ENCODE measurements around the gene PNKP. TPM values are rescaled to one million over a fixed set of nuclear protein-coding genes. Genes with fewer than 3 reads are reported as not detected.

Gene PNKP
- total RNA-seq, 1 donor from 2014 or later = 81.3 TPM

DNA sequence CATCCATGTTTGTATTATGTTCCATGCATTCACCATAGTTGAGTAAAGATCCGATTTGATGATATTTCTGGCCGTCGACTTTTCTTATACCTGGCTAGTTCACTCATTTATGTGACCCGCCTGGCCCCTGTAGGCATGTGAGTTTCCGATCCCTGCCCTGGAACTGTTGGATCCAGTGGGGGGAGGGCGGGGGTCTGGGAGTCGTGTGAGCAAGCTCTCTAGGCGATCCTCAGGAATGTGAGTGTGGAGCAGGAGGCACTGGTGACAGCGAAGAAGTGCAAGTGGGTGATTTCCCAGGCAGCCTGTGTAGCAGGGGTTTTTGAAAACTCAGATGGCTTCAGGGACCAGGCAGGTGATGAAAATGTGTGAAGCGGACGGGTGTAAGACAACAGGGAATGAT is 27.1 kb downstream of the PNKP start:
- H3K27ac Mint-ChIP-seq (ENCODE audit: unreplicated experiment) = no peak overlapping the region
- TF ChIP-seq, protein P1, sequence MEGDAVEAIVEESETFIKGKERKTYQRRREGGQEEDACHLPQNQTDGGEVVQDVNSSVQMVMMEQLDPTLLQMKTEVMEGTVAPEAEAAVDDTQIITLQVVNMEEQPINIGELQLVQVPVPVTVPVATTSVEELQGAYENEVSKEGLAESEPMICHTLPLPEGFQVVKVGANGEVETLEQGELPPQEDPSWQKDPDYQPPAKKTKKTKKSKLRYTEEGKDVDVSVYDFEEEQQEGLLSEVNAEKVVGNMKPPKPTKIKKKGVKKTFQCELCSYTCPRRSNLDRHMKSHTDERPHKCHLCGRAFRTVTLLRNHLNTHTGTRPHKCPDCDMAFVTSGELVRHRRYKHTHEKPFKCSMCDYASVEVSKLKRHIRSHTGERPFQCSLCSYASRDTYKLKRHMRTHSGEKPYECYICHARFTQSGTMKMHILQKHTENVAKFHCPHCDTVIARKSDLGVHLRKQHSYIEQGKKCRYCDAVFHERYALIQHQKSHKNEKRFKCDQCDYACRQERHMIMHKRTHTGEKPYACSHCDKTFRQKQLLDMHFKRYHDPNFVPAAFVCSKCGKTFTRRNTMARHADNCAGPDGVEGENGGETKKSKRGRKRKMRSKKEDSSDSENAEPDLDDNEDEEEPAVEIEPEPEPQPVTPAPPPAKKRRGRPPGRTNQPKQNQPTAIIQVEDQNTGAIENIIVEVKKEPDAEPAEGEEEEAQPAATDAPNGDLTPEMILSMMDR (IDR thresholded peaks at IDR 0.05; ENCODE audit: partially characterized antibody, unreplicated experiment) = no peak
- H3K27me3 Mint-ChIP-seq (ENCODE audit: unreplicated experiment) = peaks cover 4% of the 10 kb centered on the region
- H3K4me1 Mint-ChIP-seq (ENCODE audit: low read depth, unreplicated experiment) = no peaks in the 10 kb centered on the region
- no peak for DNase-seq
- H3K36me3 Mint-ChIP-seq (ENCODE audit: unreplicated experiment) = peaks cover 20% of the 10 kb centered on the region
- no peaks in the 10 kb centered on the region for H3K9me3 Mint-ChIP-seq (ENCODE audit: unreplicated experiment)
- no peak overlapping the region for H3K4me3 Mint-ChIP-seq (ENCODE audit: unreplicated experiment)

DNA sequence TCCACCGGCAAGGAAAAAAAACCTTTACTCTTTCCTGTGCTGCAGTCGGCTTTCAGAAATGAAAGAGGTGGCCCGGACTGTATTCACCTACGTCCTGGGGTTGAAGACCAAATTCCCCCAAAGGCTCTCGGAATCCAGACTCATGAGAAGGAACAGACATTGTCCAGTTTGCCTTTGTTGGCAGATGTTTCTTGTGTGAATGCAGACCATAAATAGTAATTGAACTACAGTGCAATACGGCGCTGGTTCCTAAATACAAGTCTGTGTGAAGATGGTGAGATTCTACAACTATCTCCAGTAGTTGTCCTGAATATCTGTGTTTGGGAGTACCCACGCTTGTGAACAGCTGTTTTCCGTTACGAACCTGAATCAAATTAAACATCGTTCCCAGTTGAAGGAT is 27.7 kb downstream of the PNKP start:
- no peak overlapping the region for H3K4me3 Mint-ChIP-seq (ENCODE audit: unreplicated experiment)
- no peaks in the 10 kb centered on the region for H3K4me1 Mint-ChIP-seq (ENCODE audit: low read depth, unreplicated experiment)
- TF ChIP-seq, protein P1 (IDR thresholded peaks at IDR 0.05; ENCODE audit: partially characterized antibody, unreplicated experiment) = no peak
- peaks cover 20% of the 10 kb centered on the region for H3K36me3 Mint-ChIP-seq (ENCODE audit: unreplicated experiment)
- H3K27me3 Mint-ChIP-seq (ENCODE audit: unreplicated experiment) = peaks cover 4% of the 10 kb centered on the region
- H3K27ac Mint-ChIP-seq (ENCODE audit: unreplicated experiment) = no peak overlapping the region
- H3K9me3 Mint-ChIP-seq (ENCODE audit: unreplicated experiment) = no peaks in the 10 kb centered on the region
- no peak for DNase-seq

DNA sequence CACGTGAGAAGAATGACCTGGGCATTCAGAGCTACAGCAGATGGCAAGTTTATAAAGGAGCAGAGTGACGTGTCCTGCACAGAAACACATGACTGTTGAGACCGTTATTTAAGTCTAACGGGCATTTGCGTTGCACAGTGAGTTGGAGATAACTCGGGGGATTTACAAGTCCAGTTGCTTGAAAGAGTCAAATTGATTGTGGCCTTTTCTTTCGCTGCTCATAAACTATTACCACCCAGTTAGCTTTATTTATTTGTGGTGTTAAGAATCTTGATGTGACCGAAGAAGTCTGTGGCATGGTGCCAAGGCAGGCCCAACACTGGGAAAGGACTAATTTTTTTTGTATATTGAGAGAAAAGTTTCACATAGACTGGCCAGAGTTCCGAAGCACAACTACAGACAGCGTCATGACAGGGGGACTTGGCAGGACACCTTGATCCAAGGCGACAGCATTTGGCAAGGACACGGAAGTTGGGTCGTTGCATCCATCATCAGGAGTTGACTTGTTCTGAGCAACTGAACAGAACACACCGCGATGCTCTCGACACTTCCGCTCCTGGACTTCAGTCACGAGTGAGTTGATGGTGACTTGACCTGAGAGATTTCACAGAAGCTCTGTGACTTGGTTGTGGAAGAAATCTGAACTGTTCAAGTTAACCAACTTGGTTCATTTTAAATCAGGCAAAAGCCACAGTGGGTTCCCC is 28.3 kb downstream of the PNKP start:
- no peaks in the 10 kb centered on the region for H3K4me1 Mint-ChIP-seq (ENCODE audit: low read depth, unreplicated experiment)
- no peak overlapping the region for H3K4me3 Mint-ChIP-seq (ENCODE audit: unreplicated experiment)
- no peaks in the 10 kb centered on the region for H3K9me3 Mint-ChIP-seq (ENCODE audit: unreplicated experiment)
- TF ChIP-seq, protein P1 (IDR thresholded peaks at IDR 0.05; ENCODE audit: partially characterized antibody, unreplicated experiment) = no peak
- no peak for DNase-seq
- H3K36me3 Mint-ChIP-seq (ENCODE audit: unreplicated experiment) = peaks cover 20% of the 10 kb centered on the region
- H3K27me3 Mint-ChIP-seq (ENCODE audit: unreplicated experiment) = peaks cover 4% of the 10 kb centered on the region
- no peak overlapping the region for H3K27ac Mint-ChIP-seq (ENCODE audit: unreplicated experiment)

DNA sequence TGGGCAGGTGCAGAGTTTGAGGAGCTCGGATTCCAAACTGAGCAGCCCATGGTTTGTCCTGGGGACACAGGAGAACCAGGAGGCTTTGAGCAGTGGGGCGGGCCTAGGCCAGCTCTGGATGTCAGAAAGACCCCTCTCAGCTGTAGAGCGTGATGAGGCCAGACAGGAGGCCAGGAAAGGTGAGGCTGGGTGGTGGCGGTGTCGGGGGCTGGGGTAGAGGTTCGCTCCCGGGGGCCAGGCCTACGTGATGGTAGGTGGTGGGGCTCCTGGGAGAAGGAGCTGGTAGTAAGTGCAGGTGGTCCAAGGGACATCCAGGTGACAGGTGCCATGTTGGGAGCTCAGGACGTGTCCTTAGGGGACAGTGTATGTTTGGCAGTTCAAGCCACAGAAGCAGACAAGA is 30.0 kb downstream of the PNKP start:
- TF ChIP-seq, protein P1 (IDR thresholded peaks at IDR 0.05; ENCODE audit: partially characterized antibody, unreplicated experiment) = no peak
- Mint-ChIP-seq H3K4me3 (ENCODE audit: unreplicated experiment) (no peak overlapping the region), H3K27me3 (ENCODE audit: unreplicated experiment) (peaks cover 5% of the 10 kb centered on the region), H3K4me1 (ENCODE audit: low read depth, unreplicated experiment) (no peaks in the 10 kb centered on the region), H3K27ac (ENCODE audit: unreplicated experiment) (peak overlapping the region; percentile 52), H3K36me3 (ENCODE audit: unreplicated experiment) (peaks cover 20% of the 10 kb centered on the region), H3K9me3 (ENCODE audit: unreplicated experiment) (peaks cover 1% of the 10 kb centered on the region)
- DNase-seq = no peak

DNA sequence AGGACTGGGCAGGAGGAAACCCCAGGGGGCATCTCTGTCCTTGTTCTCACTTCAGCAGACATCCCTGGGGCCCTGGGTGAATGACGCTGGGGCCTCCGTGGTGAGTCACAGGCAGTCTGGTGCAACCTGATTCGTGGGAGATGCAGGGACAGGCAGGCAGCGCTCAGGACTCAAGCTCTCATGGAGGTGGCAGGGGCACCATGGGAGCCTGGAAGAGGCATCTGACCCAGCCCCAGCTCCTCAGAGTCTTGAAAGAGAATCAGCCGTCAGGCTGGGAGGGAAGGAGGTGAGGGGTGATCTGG is 30.4 kb downstream of the PNKP start:
- H3K9me3 Mint-ChIP-seq (ENCODE audit: unreplicated experiment) = peaks cover 3% of the 10 kb centered on the region
- no peak overlapping the region for H3K4me3 Mint-ChIP-seq (ENCODE audit: unreplicated experiment)
- peaks cover 7% of the 10 kb centered on the region for H3K27me3 Mint-ChIP-seq (ENCODE audit: unreplicated experiment)
- peak overlapping the region; percentile 52 for H3K27ac Mint-ChIP-seq (ENCODE audit: unreplicated experiment)
- no peaks in the 10 kb centered on the region for H3K4me1 Mint-ChIP-seq (ENCODE audit: low read depth, unreplicated experiment)
- DNase-seq = no peak
- peaks cover 20% of the 10 kb centered on the region for H3K36me3 Mint-ChIP-seq (ENCODE audit: unreplicated experiment)
- TF ChIP-seq, protein P1 (IDR thresholded peaks at IDR 0.05; ENCODE audit: partially characterized antibody, unreplicated experiment) = no peak
